Central memory CD8-positive, alpha-beta T cell (primary cell): ENCODE data around the gene ACO2.
A peak's percentile ranks its signal among the peaks of the same experiment; 100 is the strongest.

ENCODE experiments used
- ATAC-seq: fragments of 150-1000 bp; cut with Tn5 transposase; replicated peaks from 2 replicates; pipeline ENCODE4 v1.10.0; 2022; ENCODE audit warnings: mild to moderate bottlenecking, moderate FRiP score, moderate number of reproducible peaks; ENCODE audit not compliant: poor library complexity, severe bottlenecking; ENCODE audit errors: extremely low read depth
- DNase-seq, 2 donors: peaks; one replicate each; pipeline ENCODE4 v3.0.0; 2021; ENCODE audit warnings: low spot score in 2 of 2
- H3K27ac Mint-ChIP-seq: one replicate; pipeline ENCODE4 v1.8.0; 2022; ENCODE audit warnings: low read depth, mild to moderate bottlenecking, moderate library complexity, mixed read lengths
- H3K27me3 Mint-ChIP-seq: one replicate; pipeline ENCODE4 v1.8.0; 2022; ENCODE audit warnings: mixed read lengths
- H3K36me3 Mint-ChIP-seq: one replicate; pipeline ENCODE4 v1.8.0; 2022; ENCODE audit warnings: mild to moderate bottlenecking, moderate library complexity, mixed read lengths; ENCODE audit not compliant: insufficient read depth
- H3K4me1 Mint-ChIP-seq: one replicate; pipeline ENCODE4 v1.8.0; 2022; ENCODE audit warnings: mixed read lengths
- H3K4me3 Mint-ChIP-seq: one replicate; pipeline ENCODE4 v1.8.0; 2022; ENCODE audit warnings: mild to moderate bottlenecking, moderate library complexity, mixed read lengths
- H3K9me3 Mint-ChIP-seq: one replicate; pipeline ENCODE4 v1.8.0; 2022; ENCODE audit warnings: mixed read lengths

Gene ACO2

GRCh38 chr22:41469218-41469851, 418 bp downstream of the ACO2 start:
- Mint-ChIP-seq H3K4me3 (peak overlapping the region; percentile 90), H3K27me3 (no peaks in the 10 kb centered on the region), H3K27ac (peak overlapping the region; percentile 99), H3K4me1 (peaks cover 43% of the 10 kb centered on the region), H3K9me3 (no peaks in the 10 kb centered on the region), H3K36me3 (peaks cover 42% of the 10 kb centered on the region)
- ATAC-seq (peak; percentile 21), DNase-seq (no peak)

- peaks cover 43% of the 10 kb centered on the region for H3K4me1 Mint-ChIP-seq
- H3K36me3 Mint-ChIP-seq, result peaks cover 33% of the 10 kb centered on the region
These were observed 2.0 kb downstream of the ACO2 start for GRCh38 chr22:41470886-41471285.

GRCh38 chr22:41471568-41471967, 2.7 kb downstream of the ACO2 start:
- no peak overlapping the region for H3K27ac Mint-ChIP-seq
- ATAC-seq (no peak), DNase-seq (no peak)
- peaks cover 43% of the 10 kb centered on the region for H3K4me1 Mint-ChIP-seq
- H3K9me3 Mint-ChIP-seq, result no peaks in the 10 kb centered on the region
- H3K36me3 Mint-ChIP-seq, result peaks cover 30% of the 10 kb centered on the region
- no peaks in the 10 kb centered on the region for H3K27me3 Mint-ChIP-seq
- H3K4me3 Mint-ChIP-seq, result no peak overlapping the region

More at GRCh38 chr22:41470886-41471285, 2.0 kb downstream of the ACO2 start:
- DNase-seq (no peak), ATAC-seq (no peak)
- no peaks in the 10 kb centered on the region for H3K9me3 Mint-ChIP-seq
- H3K27ac Mint-ChIP-seq, result peak overlapping the region; percentile 82
- peak overlapping the region; percentile 50 for H3K4me3 Mint-ChIP-seq
- no peaks in the 10 kb centered on the region for H3K27me3 Mint-ChIP-seq

GRCh38 chr22:41474872-41475451, 6.0 kb downstream of the ACO2 start:
- Mint-ChIP-seq H3K27me3 (no peaks in the 10 kb centered on the region), H3K4me1 (peaks cover 38% of the 10 kb centered on the region), H3K9me3 (no peaks in the 10 kb centered on the region), H3K4me3 (no peak overlapping the region), H3K27ac (no peak overlapping the region), H3K36me3 (peaks cover 15% of the 10 kb centered on the region)
- no peak for ATAC-seq
- no peak for DNase-seq

DNA sequence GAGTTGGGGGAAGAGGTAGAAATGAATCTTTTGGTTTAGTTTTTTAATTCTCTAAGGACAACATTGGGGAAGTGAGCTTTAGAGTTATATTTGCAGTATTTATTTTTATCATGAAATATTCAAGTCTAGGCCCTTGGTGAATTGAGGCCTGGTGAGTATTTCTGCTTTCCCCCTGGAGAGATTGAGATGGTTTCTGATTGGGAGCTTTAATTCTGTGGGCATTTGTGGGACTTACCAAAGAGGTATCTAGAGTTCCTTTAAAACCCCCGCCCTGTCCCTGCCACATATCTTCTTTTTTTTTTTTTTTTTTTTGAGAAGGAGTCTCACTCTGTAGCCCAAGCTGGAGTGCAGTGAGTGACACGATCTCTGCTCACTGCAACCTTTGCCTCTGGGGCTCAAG, 9.6 kb downstream of the ACO2 start:
- ATAC-seq (no peak), DNase-seq (no peak)
- Mint-ChIP-seq H3K9me3 (no peaks in the 10 kb centered on the region), H3K4me1 (peaks cover 47% of the 10 kb centered on the region), H3K36me3 (peaks cover 10% of the 10 kb centered on the region), H3K27ac (no peak overlapping the region), H3K4me3 (no peak overlapping the region), H3K27me3 (no peaks in the 10 kb centered on the region)

GRCh38 chr22:41478891-41479521, 10.1 kb downstream of the ACO2 start:
- peaks cover 45% of the 10 kb centered on the region for H3K4me1 Mint-ChIP-seq
- ATAC-seq (no peak), DNase-seq (no peak)
- peaks cover 8% of the 10 kb centered on the region for H3K36me3 Mint-ChIP-seq
- H3K9me3 Mint-ChIP-seq, result no peaks in the 10 kb centered on the region
- no peak overlapping the region for H3K27ac Mint-ChIP-seq
- no peak overlapping the region for H3K4me3 Mint-ChIP-seq
- H3K27me3 Mint-ChIP-seq, result no peaks in the 10 kb centered on the region

- DNase-seq (no peak), ATAC-seq (no peak)
- Mint-ChIP-seq H3K4me3 (no peak overlapping the region), H3K9me3 (no peaks in the 10 kb centered on the region), H3K4me1 (peaks cover 43% of the 10 kb centered on the region), H3K27me3 (no peaks in the 10 kb centered on the region), H3K27ac (no peak overlapping the region), H3K36me3 (peaks cover 9% of the 10 kb centered on the region)
These were observed 10.9 kb downstream of the ACO2 start for GRCh38 chr22:41479671-41480396.

- no peaks in the 10 kb centered on the region for H3K9me3 Mint-ChIP-seq
- H3K27ac Mint-ChIP-seq, result peak overlapping the region; percentile 68
- no peak overlapping the region for H3K4me3 Mint-ChIP-seq
These were observed 11.4 kb downstream of the ACO2 start for GRCh38 chr22:41480397-41480735.

DNA sequence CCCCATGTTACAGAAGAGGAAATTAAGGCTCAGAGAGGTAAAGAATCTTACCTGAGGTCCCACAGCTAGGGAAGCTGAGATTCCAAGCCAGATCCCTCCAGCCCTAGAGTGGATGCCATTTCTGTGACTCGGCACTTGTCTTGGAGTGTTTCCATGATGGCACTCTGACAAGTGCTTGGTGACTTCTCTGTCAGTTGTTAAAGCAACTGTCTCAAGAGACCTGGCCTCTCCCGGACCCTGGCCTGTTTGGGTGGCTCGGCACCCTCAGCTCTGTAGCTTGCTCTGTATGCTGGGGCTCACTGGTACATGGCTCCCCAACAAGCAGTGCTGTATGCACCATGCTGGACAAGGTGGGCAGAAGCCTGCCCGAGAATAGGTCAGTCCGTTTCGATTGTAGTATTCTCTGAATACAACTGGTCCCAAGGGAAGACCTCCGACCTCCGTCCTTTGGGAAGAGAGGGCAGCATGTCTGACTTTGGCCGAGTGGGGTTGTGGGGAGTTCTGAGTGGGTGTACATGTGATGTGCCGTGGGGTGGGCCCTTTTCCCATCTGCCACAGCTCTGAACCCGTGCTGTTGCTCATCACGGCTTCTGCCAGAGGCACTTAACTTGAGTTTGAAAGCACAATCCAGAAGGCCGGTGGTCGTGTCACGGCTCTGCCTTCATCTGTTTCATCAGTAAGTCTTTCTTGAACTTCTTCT, 12.4 kb downstream of the ACO2 start:
- peaks cover 9% of the 10 kb centered on the region for H3K36me3 Mint-ChIP-seq
- no peak overlapping the region for H3K4me3 Mint-ChIP-seq
- ATAC-seq (no peak), DNase-seq (no peak)
- H3K27me3 Mint-ChIP-seq, result no peaks in the 10 kb centered on the region
- no peak overlapping the region for H3K27ac Mint-ChIP-seq
- peaks cover 48% of the 10 kb centered on the region for H3K4me1 Mint-ChIP-seq
- H3K9me3 Mint-ChIP-seq, result no peaks in the 10 kb centered on the region

More at GRCh38 chr22:41480397-41480735, 11.4 kb downstream of the ACO2 start:
- H3K27me3 Mint-ChIP-seq, result no peaks in the 10 kb centered on the region
- no peak for DNase-seq
- no peak for ATAC-seq
- H3K36me3 Mint-ChIP-seq, result peaks cover 9% of the 10 kb centered on the region
- H3K4me1 Mint-ChIP-seq, result peaks cover 43% of the 10 kb centered on the region

DNA sequence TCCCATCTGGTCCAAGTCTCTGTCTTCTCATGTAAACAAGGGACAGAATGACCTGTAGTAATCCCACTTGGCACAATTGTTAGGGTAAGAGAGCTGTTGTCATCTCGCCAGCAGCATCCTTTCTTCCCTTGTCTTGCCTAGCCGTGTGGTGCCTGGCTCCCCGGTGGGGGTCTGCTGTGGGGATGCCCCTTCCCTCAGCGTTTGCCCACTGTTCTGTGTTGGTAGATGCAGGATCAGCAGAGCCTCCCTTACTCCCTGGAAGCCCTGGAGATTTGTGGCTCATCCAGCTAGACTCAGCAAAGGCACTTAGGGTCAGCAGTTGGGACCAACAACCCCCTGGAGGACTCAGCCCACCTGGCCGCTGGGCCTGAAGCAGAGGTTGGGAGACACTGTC, 13.0 kb downstream of the ACO2 start:
- Mint-ChIP-seq H3K9me3 (no peaks in the 10 kb centered on the region), H3K36me3 (peaks cover 10% of the 10 kb centered on the region), H3K27ac (no peak overlapping the region), H3K4me3 (no peak overlapping the region), H3K27me3 (no peaks in the 10 kb centered on the region), H3K4me1 (peaks cover 53% of the 10 kb centered on the region)
- no peak for DNase-seq
- ATAC-seq, result no peak

DNA sequence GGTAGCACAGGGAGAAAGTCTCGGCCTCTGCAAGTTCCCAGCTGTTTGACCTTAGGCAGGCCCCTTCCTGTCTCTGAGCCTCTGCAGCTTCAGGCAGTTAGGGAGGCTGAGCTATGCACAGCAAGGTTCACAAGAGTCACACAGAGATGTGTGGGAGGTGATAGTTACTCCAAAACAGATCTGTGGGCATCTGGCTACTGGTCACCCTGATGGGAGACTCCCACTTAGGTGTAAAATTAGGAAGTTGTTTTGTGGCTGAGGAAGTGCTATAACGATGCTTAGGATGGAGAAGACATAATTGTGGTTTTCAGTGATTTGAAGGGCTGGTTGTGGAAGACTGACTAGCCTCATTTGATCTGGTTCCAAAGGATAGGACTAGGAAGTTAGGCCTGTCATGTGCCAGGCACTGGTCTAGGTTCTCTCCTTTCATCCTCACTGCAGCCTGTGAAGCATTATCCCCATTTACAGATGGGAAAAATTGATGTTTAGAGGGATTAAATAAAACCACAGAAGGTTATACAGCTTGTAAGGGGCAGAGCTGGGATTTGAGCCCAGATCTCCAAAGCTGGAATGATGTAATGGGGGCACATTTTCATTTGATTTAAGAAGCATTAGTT, 13.5 kb downstream of the ACO2 start:
- no peak for ATAC-seq
- DNase-seq, result no peak
- H3K36me3 Mint-ChIP-seq, result peaks cover 10% of the 10 kb centered on the region
- H3K4me1 Mint-ChIP-seq, result peaks cover 56% of the 10 kb centered on the region
- H3K27me3 Mint-ChIP-seq, result no peaks in the 10 kb centered on the region
- H3K27ac Mint-ChIP-seq, result no peak overlapping the region
- H3K9me3 Mint-ChIP-seq, result no peaks in the 10 kb centered on the region
- no peak overlapping the region for H3K4me3 Mint-ChIP-seq

- Mint-ChIP-seq H3K27ac (no peak overlapping the region), H3K36me3 (peaks cover 6% of the 10 kb centered on the region), H3K9me3 (no peaks in the 10 kb centered on the region), H3K27me3 (no peaks in the 10 kb centered on the region), H3K4me3 (no peak overlapping the region), H3K4me1 (peaks cover 61% of the 10 kb centered on the region)
- DNase-seq, result no peak
- no peak for ATAC-seq
These were observed 16.1 kb downstream of the ACO2 start for GRCh38 chr22:41485033-41485432.
